H9 (cell line): ENCODE results near the gene ANKRD29. TPM values are rescaled to one million over a fixed set of nuclear protein-coding genes. Genes with fewer than 3 reads are reported as not detected.

Experiments used
- DNase-seq: peaks from one replicate; pipeline ENCODE4 v3.0.0-alpha.2; 2017
- H2AFZ ChIP-seq: one replicate; pipeline ENCODE4 v1.6.1; 2013; ENCODE audit warnings: mild to moderate bottlenecking, low read length, control low read depth, moderate library complexity
- H2AK5ac ChIP-seq: 2 replicates; pipeline ENCODE4 v1.6.1; 2013; ENCODE audit warnings: low read length, control low read depth, mixed read lengths; ENCODE audit not compliant: insufficient read length
- H2BK120ac ChIP-seq: one replicate; pipeline ENCODE4 v1.6.1; 2013; ENCODE audit warnings: low read depth, mild to moderate bottlenecking, low read length, control low read depth, inconsistent platforms; ENCODE audit not compliant: poor library complexity, severe bottlenecking
- H2BK12ac ChIP-seq: 2 replicates; pipeline ENCODE4 v1.6.1; 2013; ENCODE audit warnings: low read length, control low read depth, mixed read lengths, low read depth; ENCODE audit not compliant: insufficient read length
- H2BK15ac ChIP-seq: 2 replicates; pipeline ENCODE4 v1.6.1; 2013; ENCODE audit warnings: low read depth, low read length, control low read depth
- H2BK20ac ChIP-seq: one replicate; pipeline ENCODE4 v1.6.1; 2013; ENCODE audit warnings: low read depth, mild to moderate bottlenecking, low read length, control low read depth, inconsistent platforms; ENCODE audit not compliant: poor library complexity, severe bottlenecking
- H2BK5ac ChIP-seq: 2 replicates; pipeline ENCODE4 v1.6.1; 2013; ENCODE audit warnings: low read length, control low read depth, mixed read lengths; ENCODE audit not compliant: insufficient read length
- H3K14ac ChIP-seq: 2 replicates; pipeline ENCODE4 v1.6.1; 2013; ENCODE audit warnings: low read length, control low read depth; ENCODE audit not compliant: insufficient read depth
- H3K18ac ChIP-seq: 2 replicates; pipeline ENCODE4 v1.6.1; 2013; ENCODE audit warnings: low read depth, mild to moderate bottlenecking, mixed read lengths, low read length, control low read depth; ENCODE audit not compliant: insufficient read length
- H3K23ac ChIP-seq: 2 replicates; pipeline ENCODE4 v1.6.1; 2013; ENCODE audit warnings: low read length, control low read depth, mixed read lengths, low read depth; ENCODE audit not compliant: insufficient read length
- H3K23me2 ChIP-seq: 2 replicates; pipeline ENCODE4 v1.6.1; 2013; ENCODE audit warnings: low read depth, mild to moderate bottlenecking, mixed read lengths, low read length, control low read depth; ENCODE audit not compliant: insufficient read length, poor library complexity, severe bottlenecking
- H3K27ac ChIP-seq: 2 replicates; pipeline ENCODE4 v1.5.1; 2013; ENCODE audit warnings: low read length, control low read depth, mixed read lengths, low read depth; ENCODE audit not compliant: insufficient read length
- H3K27me3 ChIP-seq: 2 replicates; pipeline ENCODE4 v1.6.1; 2013; ENCODE audit warnings: low read length, control low read depth, inconsistent platforms; ENCODE audit not compliant: insufficient read depth
- H3K4ac ChIP-seq: 2 replicates; pipeline ENCODE4 v1.6.1; 2013; ENCODE audit warnings: low read depth, mild to moderate bottlenecking, control low read depth, inconsistent platforms, low read length, moderate library complexity
- H3K4me1 ChIP-seq: 2 replicates; pipeline ENCODE4 v1.6.1; 2013; ENCODE audit warnings: low read length, control low read depth, inconsistent platforms; ENCODE audit not compliant: insufficient read depth
- H3K4me2 ChIP-seq: 2 replicates; pipeline ENCODE4 v1.6.1; 2013; ENCODE audit warnings: low read length, control low read depth, mixed read lengths; ENCODE audit not compliant: insufficient read length, insufficient read depth
- H3K56ac ChIP-seq: 2 replicates; pipeline ENCODE4 v1.6.1; 2013; ENCODE audit warnings: low read depth, mild to moderate bottlenecking, mixed read lengths, low read length, control low read depth; ENCODE audit not compliant: insufficient read length
- H3K79me1 ChIP-seq: 2 replicates; pipeline ENCODE4 v1.6.1; 2013; ENCODE audit warnings: low read depth, mild to moderate bottlenecking, moderate library complexity, low read length, control low read depth, inconsistent platforms; ENCODE audit not compliant: insufficient read depth, poor library complexity, severe bottlenecking
- H3K79me2 ChIP-seq: 2 replicates; pipeline ENCODE4 v1.6.1; 2013; ENCODE audit warnings: low read length, control low read depth, inconsistent platforms; ENCODE audit not compliant: insufficient read depth
- H3K9ac ChIP-seq: 2 replicates; pipeline ENCODE4 v1.6.1; 2013; ENCODE audit warnings: low read length, control low read depth, mixed read lengths; ENCODE audit not compliant: insufficient read length; ENCODE audit errors: extremely low read depth
- H3K9me3 ChIP-seq: one replicate; pipeline ENCODE4 v1.6.1; 2013; ENCODE audit warnings: low read depth, low read length, inconsistent platforms; ENCODE audit not compliant: control insufficient read depth
- H3T11ph ChIP-seq: one replicate; pipeline ENCODE4 v1.6.1; 2013; ENCODE audit warnings: mild to moderate bottlenecking, low read length, control low read depth, inconsistent platforms
- H4K20me1 ChIP-seq: one replicate; pipeline ENCODE4 v1.6.1; 2013; ENCODE audit not compliant: control insufficient read depth, insufficient read length, insufficient read depth
- H4K5ac ChIP-seq: 2 replicates; pipeline ENCODE4 v1.6.1; 2013; ENCODE audit warnings: low read depth, mild to moderate bottlenecking, mixed read lengths, low read length, control low read depth; ENCODE audit not compliant: insufficient read length
- H4K8ac ChIP-seq: replicated peaks from 2 replicates; pipeline ENCODE4 v1.6.1; 2013; ENCODE audit warnings: low read length, control low read depth, mixed read lengths, low read depth; ENCODE audit not compliant: insufficient read length
- H4K91ac ChIP-seq: 2 replicates; pipeline ENCODE4 v1.6.1; 2013; ENCODE audit warnings: low read depth, mild to moderate bottlenecking, moderate library complexity, mixed read lengths, low read length, control low read depth; ENCODE audit not compliant: insufficient read length
- H3K27ac Mint-ChIP-seq, 3 experiments: 2 replicates in 2 of 3; 3 replicates in 1 of 3; pipeline ENCODE4 v1.8.0; 2020 to 2021; ENCODE audit warnings: mixed read lengths in 3 of 3, mild to moderate bottlenecking in 1 of 3, moderate library complexity in 1 of 3
- H3K27me3 Mint-ChIP-seq: 2 replicates; pipeline ENCODE4 v1.8.0; 2021; ENCODE audit warnings: low read depth, mild to moderate bottlenecking, moderate library complexity, mixed read lengths
- H3K36me3 Mint-ChIP-seq, 3 experiments: 2 replicates in 2 of 3; 3 replicates in 1 of 3; pipeline ENCODE4 v1.8.0; 2020 to 2021; ENCODE audit warnings: low read depth in 3 of 3, mixed read lengths in 3 of 3; ENCODE audit not compliant: insufficient read depth in 1 of 3
- H3K4me1 Mint-ChIP-seq, 2 experiments: 2 replicates each; pipeline ENCODE4 v1.8.0; 2020; ENCODE audit warnings: mixed read lengths in 2 of 2
- H3K4me3 Mint-ChIP-seq, 2 experiments: 2 replicates in 1 of 2; 3 replicates in 1 of 2; pipeline ENCODE4 v1.8.0; 2020 to 2021; ENCODE audit warnings: mild to moderate bottlenecking in 2 of 2, mixed read lengths in 2 of 2, moderate library complexity in 1 of 2
- H3K9me3 Mint-ChIP-seq, 2 experiments: 2 replicates in 1 of 2; 3 replicates in 1 of 2; pipeline ENCODE4 v1.8.0; 2020; ENCODE audit warnings: mild to moderate bottlenecking in 2 of 2, mixed read lengths in 2 of 2, moderate library complexity in 1 of 2
- WGBS: extraction: QIAGEN DNeasy Blood & Tissue Kit; methylation state at CpG from one replicate; pipeline ENCODE4 v1.1.7; 2013; ENCODE audit warnings: missing lambda C conversion rate, low lambda C conversion rate, mixed read lengths; ENCODE audit not compliant: insufficient read length; ENCODE audit errors: extremely low coverage; 5-methylcytosine and 5-hydroxymethylcytosine counted together
- total RNA-seq: library from RNA; stranded (reverse); gene quantifications from 2 replicates; pipeline ENCODE4 v1.2.1, GENCODE V29; 2021
- TF ChIP-seq, protein P1 (sequence below): fragments of 200-600 bp; sonication (generic); conservative IDR thresholded peaks from 3 replicates; pipeline ENCODE4 v1.8.0; 2021; ENCODE audit warnings: antibody characterized with exemption, mild to moderate bottlenecking

Gene ANKRD29
- total RNA-seq, 1 experiment from 2014 or later = 2.1 TPM

DNA sequence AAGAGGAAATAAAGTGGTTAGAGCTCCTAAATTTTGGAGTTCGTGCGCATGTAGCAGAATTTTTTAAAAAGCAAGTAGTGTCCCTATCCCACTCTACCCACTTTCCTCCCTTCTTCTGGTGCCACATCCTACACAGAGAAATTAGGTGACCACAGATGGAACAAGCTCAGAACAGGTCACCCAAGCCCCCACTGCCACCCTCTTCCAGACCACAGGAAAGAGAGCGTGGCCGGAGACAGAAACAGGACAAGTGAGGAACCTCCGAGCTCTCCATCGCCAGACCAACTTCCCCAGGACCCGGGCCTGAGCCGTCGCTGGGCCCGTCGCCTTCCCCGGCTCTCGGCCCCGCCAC lies 76.8 kb downstream of the ANKRD29 start:
- no peaks in the 10 kb centered on the region for H4K20me1 ChIP-seq
- H3K56ac ChIP-seq = no peak overlapping the region
- H2AFZ ChIP-seq = no peak overlapping the region
- Mint-ChIP-seq H3K27me3 (peaks cover 5% of the 10 kb centered on the region), H3K27ac (peak overlapping the region in 2 of 3 experiments; percentile 91 to 92; a peak in 4 of 7 replicates), H3K9me3 (no peaks in the 10 kb centered on the region), H3K36me3 (peaks cover 0 to 2% (median 0%) of the 10 kb centered on the region in 3 experiments; a peak in 1 of 7 replicates), H3K4me3 (peak overlapping the region; percentile 92 to 97), H3K4me1 (peaks cover 24 to 29% of the 10 kb centered on the region in 2 experiments)
- H2BK12ac ChIP-seq = no peak overlapping the region
- H2BK20ac ChIP-seq = no peak overlapping the region
- TF ChIP-seq, protein P1, sequence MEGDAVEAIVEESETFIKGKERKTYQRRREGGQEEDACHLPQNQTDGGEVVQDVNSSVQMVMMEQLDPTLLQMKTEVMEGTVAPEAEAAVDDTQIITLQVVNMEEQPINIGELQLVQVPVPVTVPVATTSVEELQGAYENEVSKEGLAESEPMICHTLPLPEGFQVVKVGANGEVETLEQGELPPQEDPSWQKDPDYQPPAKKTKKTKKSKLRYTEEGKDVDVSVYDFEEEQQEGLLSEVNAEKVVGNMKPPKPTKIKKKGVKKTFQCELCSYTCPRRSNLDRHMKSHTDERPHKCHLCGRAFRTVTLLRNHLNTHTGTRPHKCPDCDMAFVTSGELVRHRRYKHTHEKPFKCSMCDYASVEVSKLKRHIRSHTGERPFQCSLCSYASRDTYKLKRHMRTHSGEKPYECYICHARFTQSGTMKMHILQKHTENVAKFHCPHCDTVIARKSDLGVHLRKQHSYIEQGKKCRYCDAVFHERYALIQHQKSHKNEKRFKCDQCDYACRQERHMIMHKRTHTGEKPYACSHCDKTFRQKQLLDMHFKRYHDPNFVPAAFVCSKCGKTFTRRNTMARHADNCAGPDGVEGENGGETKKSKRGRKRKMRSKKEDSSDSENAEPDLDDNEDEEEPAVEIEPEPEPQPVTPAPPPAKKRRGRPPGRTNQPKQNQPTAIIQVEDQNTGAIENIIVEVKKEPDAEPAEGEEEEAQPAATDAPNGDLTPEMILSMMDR = no peak
- DNase-seq = no peak
- no peak overlapping the region for H3K27ac ChIP-seq
- no peak overlapping the region for H3T11ph ChIP-seq
- WGBS = no CpG with 5 or more reads among the region's 14 CpGs
- H3K27me3 ChIP-seq = no peaks in the 10 kb centered on the region
- H3K14ac ChIP-seq = peak overlapping the region; percentile 94
- H4K91ac ChIP-seq = no peak overlapping the region
- no peaks in the 10 kb centered on the region for H3K79me1 ChIP-seq
- no peak overlapping the region for H3K23ac ChIP-seq
- peaks cover 8% of the 10 kb centered on the region for H3K23me2 ChIP-seq
- H3K18ac ChIP-seq = peak overlapping the region; percentile 54
- H4K8ac ChIP-seq = no peak overlapping the region
- H4K5ac ChIP-seq = no peak overlapping the region
- peak overlapping the region; percentile 90 for H3K9ac ChIP-seq
- no peak overlapping the region for H2AK5ac ChIP-seq
- peaks cover 4% of the 10 kb centered on the region; the same call in 1 of the 2 replicates for H3K4me1 ChIP-seq
- H3K4me2 ChIP-seq = peak overlapping the region; percentile 98
- H3K9me3 ChIP-seq = no peaks in the 10 kb centered on the region
- H3K4ac ChIP-seq = no peak overlapping the region
- H2BK15ac ChIP-seq = no peak overlapping the region
- H3K79me2 ChIP-seq = peaks cover 16% of the 10 kb centered on the region; the same call in 1 of the 2 replicates
- no peak overlapping the region for H2BK120ac ChIP-seq
- H2BK5ac ChIP-seq = no peak overlapping the region
